DMS53 (cell line): ENCODE measurements around the gene MRFAP1.
"Not testable (repeated sequence)": the region's sequence is repeated elsewhere in the genome, so short reads cannot be mapped to it uniquely, and the experiment has no call there.

ENCODE experiments used
- DNase-seq: peaks from one replicate; lab custom pipeline; 2025; lab: John Stamatoyannopoulos, UW

Gene MRFAP1

GRCh38 chr4:6634746-6635145 is 5.7 kb upstream of the MRFAP1 start:
- DNase-seq = no peak

- no peak for DNase-seq
Observed at GRCh38 chr4:6639137-6639680, 1.3 kb upstream of the MRFAP1 start.

- peak; percentile 88 for DNase-seq
Observed at GRCh38 chr4:6641164-6641970, 882 bp downstream of the MRFAP1 start.

- no peak for DNase-seq
Observed at GRCh38 chr4:6641971-6642320, 1.5 kb downstream of the MRFAP1 start.

GRCh38 chr4:6643141-6643847 is 2.8 kb downstream of the MRFAP1 start:
- no peak for DNase-seq

- no peak for DNase-seq
Observed at GRCh38 chr4:6644792-6645530, 4.5 kb downstream of the MRFAP1 start.

- DNase-seq = no peak
Observed at GRCh38 chr4:6647169-6647568, 6.7 kb downstream of the MRFAP1 start.

GRCh38 chr4:6647582-6648230 is 7.2 kb downstream of the MRFAP1 start:
- DNase-seq = peak; percentile 72

GRCh38 chr4:6649216-6649615 is 8.7 kb downstream of the MRFAP1 start:
- DNase-seq = no peak

GRCh38 chr4:6654211-6654610 is 13.7 kb downstream of the MRFAP1 start:
- DNase-seq = not testable (repeated sequence)

GRCh38 chr4:6655291-6655690 is 14.8 kb downstream of the MRFAP1 start:
- DNase-seq = not testable (repeated sequence)

GRCh38 chr4:6655924-6656323 is 15.4 kb downstream of the MRFAP1 start:
- DNase-seq = no peak

GRCh38 chr4:6657242-6658208 is 17.0 kb downstream of the MRFAP1 start:
- DNase-seq = no peak

GRCh38 chr4:6658209-6658595 is 17.7 kb downstream of the MRFAP1 start:
- DNase-seq = no peak

- DNase-seq = peak; percentile 65
Observed at GRCh38 chr4:6658597-6659075, 18.2 kb downstream of the MRFAP1 start.

GRCh38 chr4:6659897-6660296 is 19.4 kb downstream of the MRFAP1 start:
- no peak for DNase-seq

GRCh38 chr4:6660430-6660829 is 19.9 kb downstream of the MRFAP1 start:
- DNase-seq = no peak

- DNase-seq = no peak
Observed at GRCh38 chr4:6662591-6662990, 22.1 kb downstream of the MRFAP1 start.

- peak; percentile 55 for DNase-seq
Observed at GRCh38 chr4:6663596-6664393, 23.3 kb downstream of the MRFAP1 start.

- DNase-seq = no peak
Observed at GRCh38 chr4:6665320-6665654, 24.8 kb downstream of the MRFAP1 start.
